Tibial artery (tissue), 4 donors: Measurements from ENCODE around the gene USP17L15.
A peak's percentile ranks its signal among the peaks of the same experiment; 100 is the strongest.
"Not testable (repeated sequence)": the region's sequence is repeated elsewhere in the genome, so short reads cannot be mapped to it uniquely, and the experiment has no call there.

ENCODE experiments used
- DNase-seq, 2 donors: peaks; one replicate each; pipeline ENCODE4 v3.0.0-alpha.2; 2019
- H3K27ac ChIP-seq, 2 donors: fragments of 200-600 bp; sonication (generic) in 1 of 2; 1 replicate in 1 of 2; 2 replicates in 1 of 2; pipeline ENCODE4 v1.5.1; 2018 to 2019; ENCODE audit warnings: mild to moderate bottlenecking in 1 of 2
- H3K27me3 ChIP-seq, 2 donors: fragments of 200-600 bp; sonication (generic) in 1 of 2; one replicate each; pipeline versions ENCODE4 v1.5.1 to v1.6.0; 2016 to 2019
- H3K36me3 ChIP-seq, 3 donors: fragments of 200-600 bp; sonication (generic) in 2 of 3; one replicate each; pipeline ENCODE4 v1.5.1; 2016 to 2019; ENCODE audit warnings: mild to moderate bottlenecking in 2 of 3
- H3K4me1 ChIP-seq, 4 donors: fragments of 200-600 bp; sonication (generic) in 2 of 4; 1 replicate in 3 of 4; 2 replicates in 1 of 4; pipeline ENCODE4 v1.5.1; 2016 to 2019
- H3K4me3 ChIP-seq, 2 donors: fragments of 200-600 bp; sonication (generic) in 1 of 2; 1 replicate in 1 of 2; 2 replicates in 1 of 2; pipeline ENCODE4 v1.5.1; 2018 to 2019; ENCODE audit warnings: mild to moderate bottlenecking in 2 of 2
- H3K9me3 ChIP-seq, 3 donors: fragments of 200-600 bp; sonication (generic) in 1 of 3; one replicate each; pipeline ENCODE4 v1.5.1; 2016 to 2019
- intact Hi-C: fragments of 100-400 bp; cut with DNase I; formaldehyde crosslinking; loops from one replicate; pipeline ENCODE4 v1.15.0; 2023; ENCODE audit warnings: low total_unique reads

Gene USP17L15

GRCh38 chr4:9234085-9234484, at the start of gene USP17L15:
Gene USP17L15 (plus strand): TSS chr4:9234385. CDS start chr4:9234385, 0 bp downstream.
- H3K27ac ChIP-seq, H3K4me1 ChIP-seq, H3K4me3 ChIP-seq, H3K27me3 ChIP-seq, intact Hi-C loops, H3K9me3 ChIP-seq, DNase-seq, H3K36me3 ChIP-seq: not testable (repeated sequence)

GRCh38 chr4:9210357-9210756, 23.8 kb upstream of the USP17L15 start, which contains the start of gene USP17L10:
Gene USP17L10 (plus strand): TSS chr4:9210657. CDS start chr4:9210657, 0 bp downstream.
- DNase-seq, H3K36me3 ChIP-seq, H3K27ac ChIP-seq, H3K27me3 ChIP-seq, H3K4me3 ChIP-seq, H3K9me3 ChIP-seq, intact Hi-C loops, H3K4me1 ChIP-seq: not testable (repeated sequence)

GRCh38 chr4:9214701-9215100, 19.5 kb upstream of the USP17L15 start:
- intact Hi-C loops, H3K36me3 ChIP-seq, H3K9me3 ChIP-seq, H3K27ac ChIP-seq, H3K27me3 ChIP-seq, H3K4me1 ChIP-seq, H3K4me3 ChIP-seq: not testable (repeated sequence)
- peak in 1 of 2 donors; percentile 15 for DNase-seq

GRCh38 chr4:9215105-9215504, 19.1 kb upstream of the USP17L15 start, which contains the start of gene USP17L11:
Gene USP17L11 (plus strand): TSS chr4:9215405. CDS start chr4:9215405, 0 bp downstream.
- intact Hi-C loops: not testable (repeated sequence)

GRCh38 chr4:9219852-9220251, 14.3 kb upstream of the USP17L15 start, which contains the start of gene USP17L12:
Gene USP17L12 (plus strand): TSS chr4:9220152. CDS start chr4:9220152, 0 bp downstream.
- H3K4me3 ChIP-seq, H3K9me3 ChIP-seq, intact Hi-C loops, H3K27me3 ChIP-seq, DNase-seq, H3K27ac ChIP-seq, H3K36me3 ChIP-seq, H3K4me1 ChIP-seq: not testable (repeated sequence)

More at GRCh38 chr4:9215105-9215504, 19.1 kb upstream of the USP17L15 start, which contains the start of gene USP17L11:
- H3K27ac ChIP-seq, H3K9me3 ChIP-seq, DNase-seq, H3K36me3 ChIP-seq, H3K27me3 ChIP-seq, H3K4me1 ChIP-seq, H3K4me3 ChIP-seq: not testable (repeated sequence)

- H3K9me3 ChIP-seq, H3K4me3 ChIP-seq, intact Hi-C loops, DNase-seq, H3K36me3 ChIP-seq, H3K27me3 ChIP-seq, H3K27ac ChIP-seq, H3K4me1 ChIP-seq: not testable (repeated sequence)
Observed at GRCh38 chr4:9224596-9224995, 9.6 kb upstream of the USP17L15 start, which contains the start of gene USP17L13. Gene USP17L13 (plus strand): TSS chr4:9224896. CDS start chr4:9224896, 0 bp downstream.

GRCh38 chr4:9230249-9230648, 3.9 kb upstream of the USP17L15 start:
- H3K27me3 ChIP-seq, H3K4me1 ChIP-seq, H3K27ac ChIP-seq, H3K36me3 ChIP-seq, intact Hi-C loops, H3K4me3 ChIP-seq, H3K9me3 ChIP-seq: not testable (repeated sequence)
- DNase-seq: peak in 1 of 2 donors; percentile 5

- H3K4me1 ChIP-seq, H3K27me3 ChIP-seq, H3K36me3 ChIP-seq, H3K9me3 ChIP-seq, intact Hi-C loops, H3K27ac ChIP-seq, H3K4me3 ChIP-seq: not testable (repeated sequence)
- DNase-seq: peak; percentile 17 to 57
Observed at GRCh38 chr4:9238461-9238860, 4.3 kb downstream of the USP17L15 start.

GRCh38 chr4:9243579-9243978, 9.4 kb downstream of the USP17L15 start, which contains the start of gene USP17L17:
Gene USP17L17 (plus strand): TSS chr4:9243879. CDS start chr4:9243879, 0 bp downstream.
- intact Hi-C loops, H3K9me3 ChIP-seq, H3K36me3 ChIP-seq, DNase-seq, H3K27ac ChIP-seq, H3K4me3 ChIP-seq, H3K4me1 ChIP-seq, H3K27me3 ChIP-seq: not testable (repeated sequence)

GRCh38 chr4:9247953-9248680, 13.9 kb downstream of the USP17L15 start, which contains the start of gene USP17L18:
Gene USP17L18 (plus strand): TSS chr4:9248630. CDS start chr4:9248630, 0 bp downstream.
- H3K36me3 ChIP-seq, H3K4me3 ChIP-seq, intact Hi-C loops, H3K9me3 ChIP-seq, H3K4me1 ChIP-seq, H3K27me3 ChIP-seq, H3K27ac ChIP-seq: not testable (repeated sequence)
- peak; percentile 24 to 63 for DNase-seq

GRCh38 chr4:9253078-9253477, 18.9 kb downstream of the USP17L15 start, which contains the start of gene USP17L19:
Gene USP17L19 (plus strand): TSS chr4:9253378. CDS start chr4:9253378, 0 bp downstream.
- DNase-seq, H3K36me3 ChIP-seq, H3K4me1 ChIP-seq, H3K27ac ChIP-seq, H3K4me3 ChIP-seq, H3K9me3 ChIP-seq, H3K27me3 ChIP-seq, intact Hi-C loops: not testable (repeated sequence)

- H3K36me3 ChIP-seq, DNase-seq, H3K27ac ChIP-seq, H3K4me3 ChIP-seq, H3K4me1 ChIP-seq, intact Hi-C loops, H3K27me3 ChIP-seq, H3K9me3 ChIP-seq: not testable (repeated sequence)
Observed at GRCh38 chr4:9257824-9258223, 23.6 kb downstream of the USP17L15 start, which contains the start of gene USP17L20. Gene USP17L20 (plus strand): TSS chr4:9258124. CDS start chr4:9258124, 0 bp downstream.

GRCh38 chr4:9262572-9262971, 28.4 kb downstream of the USP17L15 start, which contains the start of gene USP17L21:
Gene USP17L21 (plus strand): TSS chr4:9262872. CDS start chr4:9262872, 0 bp downstream.
- intact Hi-C loops, H3K9me3 ChIP-seq, H3K4me1 ChIP-seq, DNase-seq, H3K27me3 ChIP-seq, H3K4me3 ChIP-seq, H3K27ac ChIP-seq, H3K36me3 ChIP-seq: not testable (repeated sequence)

GRCh38 chr4:9267319-9267718, 33.1 kb downstream of the USP17L15 start, which contains the start of gene USP17L22:
Gene USP17L22 (plus strand): TSS chr4:9267619. CDS start chr4:9267619, 0 bp downstream.
- H3K27ac ChIP-seq, H3K27me3 ChIP-seq, H3K4me3 ChIP-seq, DNase-seq, intact Hi-C loops, H3K36me3 ChIP-seq, H3K4me1 ChIP-seq, H3K9me3 ChIP-seq: not testable (repeated sequence)
